ENCODE results near the gene TBC1D10B. TPM values are rescaled to one million over a fixed set of nuclear protein-coding genes. Genes with fewer than 3 reads are reported as not detected.
A peak's percentile ranks its signal among the peaks of the same experiment; 100 is the strongest.

Gene TBC1D10B
- total and polyA plus RNA-seq, 9 of the 15 experiments (the other 6 are each of a cell fraction or from before 2014, with no cell fraction given): 2.2 to 55.4 (median 17.5) TPM

GRCh38 chr16:30409125-30410060 lies 39.1 kb upstream of the TBC1D10B start (continued):
- TF ChIP-seq, protein P1, sequence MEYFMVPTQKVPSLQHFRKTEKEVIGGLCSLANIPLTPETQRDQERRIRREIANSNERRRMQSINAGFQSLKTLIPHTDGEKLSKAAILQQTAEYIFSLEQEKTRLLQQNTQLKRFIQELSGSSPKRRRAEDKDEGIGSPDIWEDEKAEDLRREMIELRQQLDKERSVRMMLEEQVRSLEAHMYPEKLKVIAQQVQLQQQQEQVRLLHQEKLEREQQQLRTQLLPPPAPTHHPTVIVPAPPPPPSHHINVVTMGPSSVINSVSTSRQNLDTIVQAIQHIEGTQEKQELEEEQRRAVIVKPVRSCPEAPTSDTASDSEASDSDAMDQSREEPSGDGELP (CRISPR knock-in tag; IDR thresholded peaks at IDR 0.05; ENCODE audit: borderline replicate concordance): peak; percentile 72; the same call in 1 of the 2 replicates
- no peak for TF ChIP-seq GATAD2B (IDR thresholded peaks at IDR 0.05; ENCODE audit: borderline replicate concordance)
- TF ChIP-seq, protein P2, sequence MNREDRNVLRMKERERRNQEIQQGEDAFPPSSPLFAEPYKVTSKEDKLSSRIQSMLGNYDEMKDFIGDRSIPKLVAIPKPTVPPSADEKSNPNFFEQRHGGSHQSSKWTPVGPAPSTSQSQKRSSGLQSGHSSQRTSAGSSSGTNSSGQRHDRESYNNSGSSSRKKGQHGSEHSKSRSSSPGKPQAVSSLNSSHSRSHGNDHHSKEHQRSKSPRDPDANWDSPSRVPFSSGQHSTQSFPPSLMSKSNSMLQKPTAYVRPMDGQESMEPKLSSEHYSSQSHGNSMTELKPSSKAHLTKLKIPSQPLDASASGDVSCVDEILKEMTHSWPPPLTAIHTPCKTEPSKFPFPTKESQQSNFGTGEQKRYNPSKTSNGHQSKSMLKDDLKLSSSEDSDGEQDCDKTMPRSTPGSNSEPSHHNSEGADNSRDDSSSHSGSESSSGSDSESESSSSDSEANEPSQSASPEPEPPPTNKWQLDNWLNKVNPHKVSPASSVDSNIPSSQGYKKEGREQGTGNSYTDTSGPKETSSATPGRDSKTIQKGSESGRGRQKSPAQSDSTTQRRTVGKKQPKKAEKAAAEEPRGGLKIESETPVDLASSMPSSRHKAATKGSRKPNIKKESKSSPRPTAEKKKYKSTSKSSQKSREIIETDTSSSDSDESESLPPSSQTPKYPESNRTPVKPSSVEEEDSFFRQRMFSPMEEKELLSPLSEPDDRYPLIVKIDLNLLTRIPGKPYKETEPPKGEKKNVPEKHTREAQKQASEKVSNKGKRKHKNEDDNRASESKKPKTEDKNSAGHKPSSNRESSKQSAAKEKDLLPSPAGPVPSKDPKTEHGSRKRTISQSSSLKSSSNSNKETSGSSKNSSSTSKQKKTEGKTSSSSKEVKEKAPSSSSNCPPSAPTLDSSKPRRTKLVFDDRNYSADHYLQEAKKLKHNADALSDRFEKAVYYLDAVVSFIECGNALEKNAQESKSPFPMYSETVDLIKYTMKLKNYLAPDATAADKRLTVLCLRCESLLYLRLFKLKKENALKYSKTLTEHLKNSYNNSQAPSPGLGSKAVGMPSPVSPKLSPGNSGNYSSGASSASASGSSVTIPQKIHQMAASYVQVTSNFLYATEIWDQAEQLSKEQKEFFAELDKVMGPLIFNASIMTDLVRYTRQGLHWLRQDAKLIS (CRISPR knock-in tag; IDR thresholded peaks at IDR 0.05): peak; percentile 40; the same call in 1 of the 2 replicates
- peak; percentile 54; the same call in 1 of the 2 replicates for TF ChIP-seq ZNF592 (IDR thresholded peaks at IDR 0.05)
- TF ChIP-seq ZBTB7A (IDR thresholded peaks at IDR 0.05; ENCODE audit: borderline replicate concordance, control insufficient read depth, low read depth, low read length): peak; percentile 51; the same call in 1 of the 2 replicates
- TF ChIP-seq LARP7 (IDR thresholded peaks at IDR 0.05): no peak
- TF ChIP-seq ARID4B (CRISPR knock-in tag; IDR thresholded peaks at IDR 0.05): 0 out of 2 replicates have a peak, but pooled peaks have one; percentile 45
- no peak for TF ChIP-seq TFAM (CRISPR knock-in tag; conservative IDR thresholded peaks at IDR 0.05)
- TF ChIP-seq SMAD3 (CRISPR knock-in tag; conservative IDR thresholded peaks at IDR 0.05): no peak
- TF ChIP-seq ATF7 (IDR thresholded peaks at IDR 0.05): 0 out of 2 replicates have a peak, but pooled peaks have one; percentile 22
- peak; percentile 40; the same call in 1 of the 2 replicates for TF ChIP-seq ESRRA (IDR thresholded peaks at IDR 0.05; ENCODE audit: borderline replicate concordance, low read depth)
- TF ChIP-seq ZFP36 (IDR thresholded peaks at IDR 0.05; ENCODE audit: low read depth, low read length, partially characterized antibody): no peak

Measured in K562 (cell line).